ENCODE data around the gene DIS3L2. TPM values are rescaled to one million over a fixed set of nuclear protein-coding genes. Genes with fewer than 3 reads are reported as not detected.
A peak's percentile ranks its signal among the peaks of the same experiment; 100 is the strongest.

Gene DIS3L2
- total RNA-seq, 1 donor from 2014 or later = 20.6 TPM

- Histone ChIP-seq H3K36me3 (no peaks in the 10 kb centered on the region), H3K4me1 (no peaks in the 10 kb centered on the region), H3K27ac (no peak overlapping the region), H3K9me3 (no peaks in the 10 kb centered on the region), H3K27me3 (no peaks in the 10 kb centered on the region), H3K4me3 (no peak overlapping the region)
- no peak for DNase-seq (ENCODE audit: low spot score in 2 of 2)
- intact Hi-C loops (cut with DNase I) = no loop called here
- TF ChIP-seq, protein P1, sequence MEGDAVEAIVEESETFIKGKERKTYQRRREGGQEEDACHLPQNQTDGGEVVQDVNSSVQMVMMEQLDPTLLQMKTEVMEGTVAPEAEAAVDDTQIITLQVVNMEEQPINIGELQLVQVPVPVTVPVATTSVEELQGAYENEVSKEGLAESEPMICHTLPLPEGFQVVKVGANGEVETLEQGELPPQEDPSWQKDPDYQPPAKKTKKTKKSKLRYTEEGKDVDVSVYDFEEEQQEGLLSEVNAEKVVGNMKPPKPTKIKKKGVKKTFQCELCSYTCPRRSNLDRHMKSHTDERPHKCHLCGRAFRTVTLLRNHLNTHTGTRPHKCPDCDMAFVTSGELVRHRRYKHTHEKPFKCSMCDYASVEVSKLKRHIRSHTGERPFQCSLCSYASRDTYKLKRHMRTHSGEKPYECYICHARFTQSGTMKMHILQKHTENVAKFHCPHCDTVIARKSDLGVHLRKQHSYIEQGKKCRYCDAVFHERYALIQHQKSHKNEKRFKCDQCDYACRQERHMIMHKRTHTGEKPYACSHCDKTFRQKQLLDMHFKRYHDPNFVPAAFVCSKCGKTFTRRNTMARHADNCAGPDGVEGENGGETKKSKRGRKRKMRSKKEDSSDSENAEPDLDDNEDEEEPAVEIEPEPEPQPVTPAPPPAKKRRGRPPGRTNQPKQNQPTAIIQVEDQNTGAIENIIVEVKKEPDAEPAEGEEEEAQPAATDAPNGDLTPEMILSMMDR (IDR thresholded peaks at IDR 0.05) = peak in 2 of 3 experiments; percentile 24 to 50
Observed at GRCh38 chr2:232142049-232142448, 180.5 kb downstream of the DIS3L2 start.

DNA sequence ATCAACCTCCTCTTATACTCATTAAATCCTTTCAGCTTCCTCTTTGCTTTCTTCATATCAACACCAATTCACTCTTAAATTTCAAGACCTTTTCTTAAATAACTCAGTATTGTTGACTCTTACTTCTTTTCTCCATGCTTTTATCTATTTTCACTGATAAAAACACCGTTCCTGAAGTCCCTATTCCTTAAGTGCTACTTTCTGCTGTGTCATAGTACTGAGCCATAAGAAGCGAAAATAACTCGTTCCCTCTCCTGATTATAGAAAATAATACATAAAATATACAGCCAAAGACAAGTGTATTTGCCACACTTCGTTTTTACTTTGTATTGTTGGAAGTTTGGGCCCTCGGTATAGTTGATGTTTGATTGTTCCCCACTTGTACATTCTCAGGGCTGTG is 181.0 kb downstream of the DIS3L2 start:
- Histone ChIP-seq H3K27ac (no peak overlapping the region), H3K4me3 (no peak overlapping the region), H3K27me3 (no peaks in the 10 kb centered on the region), H3K4me1 (no peaks in the 10 kb centered on the region), H3K9me3 (no peaks in the 10 kb centered on the region), H3K36me3 (no peaks in the 10 kb centered on the region)
- intact Hi-C loops (cut with DNase I) = no loop called here
- no peak for DNase-seq (ENCODE audit: low spot score in 2 of 2)
- TF ChIP-seq, protein P1 (IDR thresholded peaks at IDR 0.05) = no peak

DNA sequence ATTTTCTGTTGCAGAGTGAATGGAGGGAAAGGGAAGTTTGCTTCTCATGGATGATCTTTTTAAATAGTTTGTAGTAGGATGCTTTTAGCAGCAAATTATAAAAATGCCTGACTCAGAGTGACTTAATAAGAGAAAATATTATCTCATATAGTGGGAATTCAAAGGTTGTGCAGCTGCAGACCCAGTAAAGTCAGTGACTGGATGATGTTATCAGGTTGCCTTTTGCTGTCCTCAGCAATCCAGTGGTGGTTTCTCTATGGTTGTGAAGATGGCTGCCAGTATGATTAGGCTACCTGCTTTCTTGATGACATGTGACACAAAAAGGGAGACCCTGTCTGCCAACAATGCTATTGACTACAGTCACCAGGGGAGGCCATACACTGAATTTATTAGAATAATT is 184.8 kb downstream of the DIS3L2 start:
- DNase-seq (ENCODE audit: low spot score in 2 of 2) = no peak
- H3K9me3 ChIP-seq = no peaks in the 10 kb centered on the region
- TF ChIP-seq, protein P1 (IDR thresholded peaks at IDR 0.05) = no peak
- H3K27me3 ChIP-seq = no peaks in the 10 kb centered on the region
- no peaks in the 10 kb centered on the region for H3K36me3 ChIP-seq
- H3K27ac ChIP-seq = no peak overlapping the region
- H3K4me3 ChIP-seq = no peak overlapping the region
- H3K4me1 ChIP-seq = no peaks in the 10 kb centered on the region
- intact Hi-C loops (cut with DNase I) = no loop called here

DNA sequence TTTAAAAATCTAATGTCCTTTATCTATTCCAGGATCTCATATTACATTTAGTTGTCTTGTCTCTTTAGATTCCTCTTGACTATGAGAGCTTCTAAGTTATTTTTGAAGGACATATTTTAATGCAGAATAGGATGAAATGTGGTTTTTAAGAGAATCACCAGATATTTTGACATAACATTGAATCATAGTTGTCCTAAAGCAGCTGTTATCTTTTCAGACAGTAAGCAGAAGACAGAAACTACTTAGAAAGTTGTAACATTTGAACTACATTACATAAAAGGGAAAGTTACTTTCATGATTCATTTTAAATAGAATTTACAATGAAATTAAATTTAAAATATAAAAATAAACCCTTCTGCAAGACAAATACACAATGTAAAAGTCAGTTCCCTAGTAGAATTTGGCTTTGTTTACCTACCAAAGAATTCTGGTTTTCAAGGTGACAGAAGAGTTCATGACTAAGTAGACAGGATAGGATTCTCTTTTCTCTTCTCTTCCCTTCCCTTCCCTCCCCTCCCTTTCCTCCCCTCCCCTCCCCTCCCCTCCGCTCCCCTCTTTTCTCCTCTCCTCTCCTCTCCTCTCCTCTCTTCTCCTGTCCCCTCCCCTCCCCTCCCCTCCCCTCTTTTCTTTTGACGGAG is 186.0 kb downstream of the DIS3L2 start:
- Histone ChIP-seq H3K36me3 (no peaks in the 10 kb centered on the region), H3K4me3 (no peak overlapping the region), H3K27me3 (no peaks in the 10 kb centered on the region), H3K27ac (no peak overlapping the region), H3K9me3 (no peaks in the 10 kb centered on the region), H3K4me1 (no peaks in the 10 kb centered on the region)
- DNase-seq (ENCODE audit: low spot score in 2 of 2) = no peak
- intact Hi-C loops (cut with DNase I) = no loop called here
- TF ChIP-seq, protein P1 (IDR thresholded peaks at IDR 0.05) = no peak

DNA sequence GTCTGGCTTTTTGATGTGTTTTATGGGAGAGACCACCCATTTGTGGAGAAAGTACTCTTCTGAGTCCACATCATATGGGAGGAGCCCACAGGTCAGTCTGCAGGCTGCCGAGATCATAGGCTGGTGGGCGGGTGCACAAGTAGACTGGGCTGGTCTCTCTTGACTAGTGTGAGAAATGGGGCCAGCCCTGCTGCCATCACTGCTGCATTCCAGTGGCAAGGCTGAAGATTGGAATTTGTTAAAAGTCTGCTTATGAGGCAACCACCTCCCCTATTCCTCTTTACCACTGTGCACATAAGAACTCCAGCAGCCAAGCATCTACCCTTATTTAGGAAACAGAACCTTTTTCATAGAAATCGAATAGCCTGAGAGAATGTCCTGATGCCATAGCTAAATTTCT is 200.7 kb downstream of the DIS3L2 start:
- TF ChIP-seq, protein P1 (IDR thresholded peaks at IDR 0.05) = no peak
- Histone ChIP-seq H3K27ac (no peak overlapping the region), H3K27me3 (no peaks in the 10 kb centered on the region), H3K9me3 (no peaks in the 10 kb centered on the region), H3K4me1 (no peaks in the 10 kb centered on the region), H3K4me3 (no peak overlapping the region), H3K36me3 (peaks cover 0 to 50% of the 10 kb centered on the region in 2 donors)
- DNase-seq (ENCODE audit: low spot score in 2 of 2) = no peak
- intact Hi-C loops (cut with DNase I) = no loop called here

- Histone ChIP-seq H3K27me3 (no peaks in the 10 kb centered on the region), H3K27ac (no peak overlapping the region), H3K4me3 (no peak overlapping the region), H3K36me3 (peaks cover 0 to 13% of the 10 kb centered on the region in 2 donors), H3K9me3 (peaks cover 6 to 13% of the 10 kb centered on the region in 2 donors), H3K4me1 (peaks cover 0 to 3% of the 10 kb centered on the region in 2 donors)
- intact Hi-C loops (cut with DNase I) = no loop called here
- TF ChIP-seq, protein P1 (IDR thresholded peaks at IDR 0.05) = no peak
- DNase-seq (ENCODE audit: low spot score in 2 of 2) = no peak
Observed at GRCh38 chr2:232170396-232170795, 208.9 kb downstream of the DIS3L2 start.

Data from ascending aorta (tissue), 2 donors.